ENCODE measurements around the gene SCGB1C1.

SCGB1C1 gene

DNA sequence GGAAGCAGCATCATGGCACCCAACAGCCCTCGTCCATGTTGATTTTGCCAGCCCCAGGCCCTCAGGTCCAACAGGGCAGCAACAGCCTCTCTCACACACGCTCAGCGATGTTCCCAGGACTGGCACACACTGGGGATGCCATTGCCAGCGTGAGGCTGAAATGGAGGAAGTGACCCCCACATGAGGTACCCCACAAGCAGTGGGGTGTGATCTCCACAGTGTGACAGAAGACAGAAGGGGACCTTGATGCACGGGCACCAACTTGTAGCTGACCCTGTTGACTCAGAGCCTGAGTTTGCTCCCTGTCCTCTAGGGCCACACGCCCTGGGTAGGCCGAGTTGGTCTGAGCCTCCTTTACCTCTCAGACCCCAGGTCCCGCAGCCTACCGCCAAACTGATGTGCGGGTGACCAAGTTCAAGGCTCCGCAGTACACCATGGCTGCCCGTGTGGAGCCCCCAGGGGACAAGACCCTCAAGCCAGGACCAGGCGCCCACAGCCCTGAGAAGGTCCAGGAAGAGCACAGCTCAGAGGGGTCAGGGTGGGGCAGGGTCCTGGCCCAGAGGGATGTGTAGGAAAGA is 6.2 kb downstream of the SCGB1C1 start:
- TF ChIP-seq TAF1 (IDR thresholded peaks at IDR 0.05; ENCODE audit: low read depth), result no peak
- no peak for TF ChIP-seq ZBTB7A (IDR thresholded peaks at IDR 0.05; ENCODE audit: low read depth)
- no peak for TF ChIP-seq EP300 (IDR thresholded peaks at IDR 0.05; ENCODE audit: borderline replicate concordance)

DNA sequence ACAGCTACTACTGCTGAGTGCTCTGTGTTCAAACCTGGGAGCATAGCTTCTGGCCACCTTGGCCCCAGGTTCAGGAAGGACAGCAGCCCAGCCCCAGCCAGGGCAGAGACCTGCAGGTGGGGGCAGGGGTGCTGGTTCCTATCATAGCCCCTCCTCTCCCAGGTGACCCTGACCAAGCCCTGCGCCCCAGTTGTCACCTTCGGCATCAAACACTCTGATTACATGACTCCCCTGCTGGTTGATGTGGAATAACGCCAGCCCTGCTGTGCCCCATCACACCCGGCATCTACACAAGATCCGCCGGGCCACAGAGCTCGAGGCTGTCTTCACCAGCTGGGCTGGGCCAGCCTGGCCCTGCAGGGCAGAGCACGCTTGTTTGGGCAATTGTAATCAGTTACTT is 6.9 kb downstream of the SCGB1C1 start:
- TF ChIP-seq TCF12 (IDR thresholded peaks at IDR 0.05; ENCODE audit: low read depth), result no peak
- no peak for TF ChIP-seq ZBTB7A (IDR thresholded peaks at IDR 0.05; ENCODE audit: low read depth)
- no peak for TF ChIP-seq FOXM1 (IDR thresholded peaks at IDR 0.05; ENCODE audit: borderline replicate concordance, low read depth)
- no peak for TF ChIP-seq CREB1 (IDR thresholded peaks at IDR 0.05; ENCODE audit: low read depth)
- TF ChIP-seq EP300 (IDR thresholded peaks at IDR 0.05; ENCODE audit: borderline replicate concordance), result no peak
- TF ChIP-seq NFIC (IDR thresholded peaks at IDR 0.05), result no peak
- no peak for TF ChIP-seq USF1 (IDR thresholded peaks at IDR 0.05)
- TF ChIP-seq RAD21 (IDR thresholded peaks at IDR 0.05; ENCODE audit: low read depth), result no peak
- TF ChIP-seq MAX (IDR thresholded peaks at IDR 0.05), result no peak
- no peak for TF ChIP-seq TAF1 (IDR thresholded peaks at IDR 0.05; ENCODE audit: low read depth)
- TF ChIP-seq TEAD4 (IDR thresholded peaks at IDR 0.05), result no peak
- TF ChIP-seq EGR1 (IDR thresholded peaks at IDR 0.05), result no peak
- TF ChIP-seq CEBPB (IDR thresholded peaks at IDR 0.05), result no peak
- TF ChIP-seq YY1 (IDR thresholded peaks at IDR 0.05; ENCODE audit: low read depth), result no peak
- TF ChIP-seq, protein P1, sequence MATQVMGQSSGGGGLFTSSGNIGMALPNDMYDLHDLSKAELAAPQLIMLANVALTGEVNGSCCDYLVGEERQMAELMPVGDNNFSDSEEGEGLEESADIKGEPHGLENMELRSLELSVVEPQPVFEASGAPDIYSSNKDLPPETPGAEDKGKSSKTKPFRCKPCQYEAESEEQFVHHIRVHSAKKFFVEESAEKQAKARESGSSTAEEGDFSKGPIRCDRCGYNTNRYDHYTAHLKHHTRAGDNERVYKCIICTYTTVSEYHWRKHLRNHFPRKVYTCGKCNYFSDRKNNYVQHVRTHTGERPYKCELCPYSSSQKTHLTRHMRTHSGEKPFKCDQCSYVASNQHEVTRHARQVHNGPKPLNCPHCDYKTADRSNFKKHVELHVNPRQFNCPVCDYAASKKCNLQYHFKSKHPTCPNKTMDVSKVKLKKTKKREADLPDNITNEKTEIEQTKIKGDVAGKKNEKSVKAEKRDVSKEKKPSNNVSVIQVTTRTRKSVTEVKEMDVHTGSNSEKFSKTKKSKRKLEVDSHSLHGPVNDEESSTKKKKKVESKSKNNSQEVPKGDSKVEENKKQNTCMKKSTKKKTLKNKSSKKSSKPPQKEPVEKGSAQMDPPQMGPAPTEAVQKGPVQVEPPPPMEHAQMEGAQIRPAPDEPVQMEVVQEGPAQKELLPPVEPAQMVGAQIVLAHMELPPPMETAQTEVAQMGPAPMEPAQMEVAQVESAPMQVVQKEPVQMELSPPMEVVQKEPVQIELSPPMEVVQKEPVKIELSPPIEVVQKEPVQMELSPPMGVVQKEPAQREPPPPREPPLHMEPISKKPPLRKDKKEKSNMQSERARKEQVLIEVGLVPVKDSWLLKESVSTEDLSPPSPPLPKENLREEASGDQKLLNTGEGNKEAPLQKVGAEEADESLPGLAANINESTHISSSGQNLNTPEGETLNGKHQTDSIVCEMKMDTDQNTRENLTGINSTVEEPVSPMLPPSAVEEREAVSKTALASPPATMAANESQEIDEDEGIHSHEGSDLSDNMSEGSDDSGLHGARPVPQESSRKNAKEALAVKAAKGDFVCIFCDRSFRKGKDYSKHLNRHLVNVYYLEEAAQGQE (IDR thresholded peaks at IDR 0.05; ENCODE audit: low read depth), result no peak

DNA sequence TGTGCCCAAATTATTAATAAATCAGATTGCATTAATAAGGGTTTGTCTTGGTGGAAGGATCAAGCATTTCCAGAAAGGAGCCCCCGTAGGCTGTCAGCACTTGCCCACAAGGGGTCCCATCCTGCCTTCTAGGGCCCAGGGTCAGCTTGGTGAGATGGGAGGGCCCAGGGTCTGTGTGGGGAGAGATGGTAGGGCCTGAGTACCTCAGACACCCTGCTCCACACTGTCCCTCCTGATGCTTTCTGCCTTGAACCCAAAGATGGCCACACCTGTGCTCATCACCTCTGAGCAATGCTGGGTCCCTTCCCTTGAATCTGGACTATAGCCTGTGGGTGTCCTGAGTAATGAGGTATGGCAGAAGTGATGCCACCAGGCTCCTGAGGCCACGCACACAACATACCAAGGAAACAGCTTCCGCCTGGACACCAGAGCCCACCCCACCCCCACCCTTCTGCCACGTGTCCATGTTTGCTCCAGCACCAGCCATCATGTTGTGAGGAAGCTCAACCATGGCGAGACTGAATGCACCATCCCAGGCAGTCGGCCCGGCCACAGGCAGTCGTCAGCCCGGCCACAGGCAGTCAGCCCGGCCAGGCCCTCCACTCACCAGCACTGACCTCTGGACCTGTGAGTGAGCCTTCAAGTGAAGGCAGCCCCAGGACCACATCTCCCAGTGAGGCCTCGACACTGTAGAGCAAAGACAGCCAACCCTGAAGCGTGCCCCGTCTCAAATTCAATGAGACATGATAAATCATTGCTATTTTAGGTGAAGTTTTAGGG is 7.5 kb downstream of the SCGB1C1 start:
- TF ChIP-seq RAD21 (IDR thresholded peaks at IDR 0.05; ENCODE audit: low read depth), result no peak

DNA sequence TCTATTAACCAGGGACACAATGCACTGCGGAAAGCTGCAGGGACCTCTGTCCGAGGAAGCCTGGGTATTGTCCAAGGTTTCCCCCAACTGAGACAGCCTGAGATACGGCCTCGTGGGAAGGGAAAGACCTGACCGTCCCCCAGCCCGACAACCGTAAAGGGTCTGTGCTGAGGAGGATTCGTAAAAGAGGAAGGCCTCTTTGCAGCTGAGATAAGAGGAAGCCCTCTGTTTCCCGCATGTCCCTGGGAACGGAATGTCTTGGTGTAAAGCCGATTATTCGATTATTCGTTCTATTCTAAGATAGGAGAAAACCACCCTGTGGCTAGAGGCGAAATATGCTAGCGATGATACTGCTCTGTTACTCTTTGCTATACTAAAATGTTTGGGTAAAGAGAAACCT is 9.1 kb downstream of the SCGB1C1 start:
- no peak for TF ChIP-seq TAF1 (IDR thresholded peaks at IDR 0.05; ENCODE audit: low read depth)
- no peak for TF ChIP-seq CEBPB (IDR thresholded peaks at IDR 0.05)
- TF ChIP-seq, protein P1 (IDR thresholded peaks at IDR 0.05; ENCODE audit: low read depth), result no peak
- TF ChIP-seq TCF12 (IDR thresholded peaks at IDR 0.05; ENCODE audit: low read depth), result no peak
- no peak for TF ChIP-seq TEAD4 (IDR thresholded peaks at IDR 0.05)
- TF ChIP-seq FOXM1 (IDR thresholded peaks at IDR 0.05; ENCODE audit: borderline replicate concordance, low read depth), result no peak
- TF ChIP-seq EP300 (IDR thresholded peaks at IDR 0.05; ENCODE audit: borderline replicate concordance), result no peak
- TF ChIP-seq YY1 (IDR thresholded peaks at IDR 0.05; ENCODE audit: low read depth), result no peak
- TF ChIP-seq MAX (IDR thresholded peaks at IDR 0.05), result no peak

DNA sequence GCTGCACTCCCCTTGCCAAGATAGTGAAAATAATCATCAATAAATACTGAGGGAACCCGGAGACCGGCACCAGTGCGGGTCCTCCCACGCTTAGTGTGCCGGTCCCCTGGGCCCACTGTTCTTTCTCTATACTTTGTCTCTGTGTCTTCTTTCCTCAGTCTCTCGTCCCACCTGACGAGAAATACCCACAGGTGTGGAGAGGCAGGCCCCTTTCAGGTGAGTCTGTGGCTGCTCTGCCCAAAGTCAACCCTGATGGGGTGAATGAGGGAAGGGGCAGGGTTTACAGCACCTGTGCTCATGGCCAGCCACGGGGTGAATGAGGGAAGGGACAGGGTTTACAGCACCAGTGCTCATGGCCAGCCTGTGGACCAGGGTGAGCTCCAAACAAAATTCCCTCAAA is 9.6 kb downstream of the SCGB1C1 start:
- TF ChIP-seq TAF1 (IDR thresholded peaks at IDR 0.05; ENCODE audit: low read depth) (no peak), FOXM1 (IDR thresholded peaks at IDR 0.05; ENCODE audit: borderline replicate concordance, low read depth) (no peak), EP300 (IDR thresholded peaks at IDR 0.05; ENCODE audit: borderline replicate concordance) (no peak), USF1 (IDR thresholded peaks at IDR 0.05) (no peak), NFIC (IDR thresholded peaks at IDR 0.05) (no peak), MAX (IDR thresholded peaks at IDR 0.05) (no peak), YY1 (IDR thresholded peaks at IDR 0.05; ENCODE audit: low read depth) (no peak), TCF12 (IDR thresholded peaks at IDR 0.05; ENCODE audit: low read depth) (no peak), TEAD4 (IDR thresholded peaks at IDR 0.05) (no peak), CREB1 (IDR thresholded peaks at IDR 0.05; ENCODE audit: low read depth) (no peak), CEBPB (IDR thresholded peaks at IDR 0.05) (no peak), RAD21 (IDR thresholded peaks at IDR 0.05; ENCODE audit: low read depth) (no peak), ZBTB7A (IDR thresholded peaks at IDR 0.05; ENCODE audit: low read depth) (no peak), EGR1 (IDR thresholded peaks at IDR 0.05) (no peak)
- TF ChIP-seq, protein P1 (IDR thresholded peaks at IDR 0.05; ENCODE audit: low read depth), result no peak

All from Ishikawa (cell line).